ENCODE data around the gene STK11IP. TPM values are rescaled to one million over a fixed set of nuclear protein-coding genes. Genes with fewer than 3 reads are reported as not detected.

STK11IP gene
- total and polyA plus RNA-seq, 2 of the 4 experiments (the other 2 are of a cell fraction) = 14.5 to 19.7 TPM

DNA sequence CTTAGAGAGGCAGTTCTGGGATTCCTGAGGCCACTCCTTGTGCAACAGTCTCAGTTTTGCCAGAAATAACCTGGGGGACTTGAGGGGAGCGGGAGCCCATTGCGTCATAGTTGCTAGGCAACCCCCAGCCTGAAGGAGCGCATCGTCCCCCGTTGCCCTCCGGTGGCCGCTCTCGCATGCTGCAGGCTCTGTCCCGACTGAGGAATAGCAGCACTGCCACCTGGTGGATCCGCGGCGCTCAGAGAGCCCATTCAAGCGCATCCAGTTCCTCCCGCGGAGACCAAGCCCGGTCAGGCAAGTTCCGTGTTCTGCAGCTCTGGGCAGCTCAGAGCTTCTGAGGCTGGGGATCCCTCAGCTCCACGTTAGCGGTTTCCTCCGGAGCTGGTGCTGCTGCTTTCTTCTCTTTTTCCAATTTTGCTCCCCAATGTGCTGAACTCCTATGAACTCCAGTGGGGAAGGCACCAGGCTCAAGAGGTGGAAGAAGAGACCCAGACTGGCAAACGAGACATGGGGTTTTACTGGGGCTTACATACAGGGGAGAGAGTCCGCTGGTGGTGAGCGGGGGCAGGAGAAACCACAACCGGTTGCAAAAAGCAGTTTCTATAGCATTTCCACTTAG is 44.9 kb downstream of the STK11IP start (continued):
- peak; percentile 99 for TF ChIP-seq SMC3 (IDR thresholded peaks at IDR 0.05; ENCODE audit: low read depth, low read length)

GRCh38 chr2:219643084-219643473 is 45.4 kb downstream of the STK11IP start:
- Histone ChIP-seq H2BK5ac (ENCODE audit: low read depth, low read length, poor library complexity, severe bottlenecking) (no peak overlapping the region), H3K23ac (ENCODE audit: low read depth, low read length) (no peak overlapping the region), H3K9me1 (ENCODE audit: insufficient read depth, low read length) (peaks cover 11% of the 10 kb centered on the region), H4K91ac (ENCODE audit: insufficient read depth, low read depth, low read length) (no peak overlapping the region), H2AK9ac (replicated peaks; ENCODE audit: low read depth, low read length, poor library complexity) (no peak overlapping the region), H2AK5ac (ENCODE audit: low read depth, low read length) (no peak overlapping the region), H2BK20ac (ENCODE audit: low read depth, low read length) (no peak overlapping the region), H3K4me1 (ENCODE audit: control insufficient read depth, insufficient read depth, low read length) (peaks cover 12% of the 10 kb centered on the region), H3K4ac (ENCODE audit: low read depth, low read length) (no peak overlapping the region), H2AFZ (replicated peaks; ENCODE audit: low read length, poor library complexity) (no peak overlapping the region), H3K36me3 (ENCODE audit: control insufficient read depth, insufficient read depth, low read length) (no peaks in the 10 kb centered on the region; the same call in 1 of the 2 replicates), H3K27me3 (ENCODE audit: control insufficient read depth, insufficient read depth, low read length) (no peaks in the 10 kb centered on the region), H4K5ac (ENCODE audit: low read depth, low read length) (no peak overlapping the region), H3K4me3 (ENCODE audit: insufficient read depth, low read depth, low read length) (no peak overlapping the region), H4K20me1 (ENCODE audit: insufficient read depth, low read length) (no peaks in the 10 kb centered on the region), H3K18ac (ENCODE audit: low read depth, low read length) (no peak overlapping the region), H2BK120ac (ENCODE audit: low read depth, low read length) (no peak overlapping the region), H3K14ac (replicated peaks; ENCODE audit: low read depth, low read length) (no peak overlapping the region), H3K56ac (ENCODE audit: extremely low read depth, insufficient read depth, low read length) (no peak overlapping the region), H3K4me2 (ENCODE audit: low read depth, low read length) (no peak overlapping the region), H2BK15ac (ENCODE audit: low read depth, low read length) (no peak overlapping the region), H3K9me3 (ENCODE audit: control insufficient read depth, insufficient read depth, low read length) (no peaks in the 10 kb centered on the region), H4K8ac (ENCODE audit: low read depth in 2 of 2, low read length in 2 of 2) (no peak overlapping the region), H3K27ac (ENCODE audit: insufficient read depth, low read length) (no peak overlapping the region), H3K79me1 (ENCODE audit: low read depth in 1 of 2, low read length in 2 of 2) (no peaks in the 10 kb centered on the region), H3K9ac (ENCODE audit: low read depth, low read length) (no peak overlapping the region)
- ChIA-PET CTCF (interaction anchor here (0.6 to 1.2 kb wide), 8 partner anchors 8 to 135 kb away, joined by 3 to 5 read pairs (median 4); no protein-coding TSS in a partner anchor), POLR2A (ENCODE audit: unreplicated experiment) (no interaction called here)
- no peak for ATAC-seq (ENCODE audit: low read depth)
- BruUV-seq (replicated peaks) = no TSS peak
- in situ Hi-C loops (cut with MboI; ENCODE audit: low sequenced_read_pairs) = no loop called here
- WGBS, 2 experiments (ENCODE audit: extremely low coverage in 2 of 2, insufficient read length in 1 of 2) = 60% methylated on average over 3 of the region's 7 CpGs; no CpG with 5 or more reads in 1 of the 2 experiments
- TF ChIP-seq, protein P1, sequence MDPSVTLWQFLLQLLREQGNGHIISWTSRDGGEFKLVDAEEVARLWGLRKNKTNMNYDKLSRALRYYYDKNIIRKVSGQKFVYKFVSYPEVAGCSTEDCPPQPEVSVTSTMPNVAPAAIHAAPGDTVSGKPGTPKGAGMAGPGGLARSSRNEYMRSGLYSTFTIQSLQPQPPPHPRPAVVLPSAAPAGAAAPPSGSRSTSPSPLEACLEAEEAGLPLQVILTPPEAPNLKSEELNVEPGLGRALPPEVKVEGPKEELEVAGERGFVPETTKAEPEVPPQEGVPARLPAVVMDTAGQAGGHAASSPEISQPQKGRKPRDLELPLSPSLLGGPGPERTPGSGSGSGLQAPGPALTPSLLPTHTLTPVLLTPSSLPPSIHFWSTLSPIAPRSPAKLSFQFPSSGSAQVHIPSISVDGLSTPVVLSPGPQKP (IDR thresholded peaks at IDR 0.05; ENCODE audit: borderline replicate concordance, low read depth, low read length) = no peak
- TF ChIP-seq MAZ (IDR thresholded peaks at IDR 0.05; ENCODE audit: borderline replicate concordance, low read depth, low read length) (no peak), MXI1 (IDR thresholded peaks at IDR 0.05; ENCODE audit: borderline replicate concordance, low read depth, low read length) (no peak), CEBPB (IDR thresholded peaks at IDR 0.05; ENCODE audit: low read depth, low read length) (no peak), RFX5 (IDR thresholded peaks at IDR 0.05; ENCODE audit: low read depth, low read length) (no peak), MAFK (IDR thresholded peaks at IDR 0.05; ENCODE audit: low read depth, low read length) (no peak), RAD21 (IDR thresholded peaks at IDR 0.05; ENCODE audit: low read length) (no peak), NFE2L2 (IDR thresholded peaks at IDR 0.05; ENCODE audit: low read depth, low read length) (no peak), CTCF (conservative IDR thresholded peaks at IDR 0.05; ENCODE audit: low read depth, low read length) (no peak), SMC3 (IDR thresholded peaks at IDR 0.05; ENCODE audit: low read depth, low read length) (no peak), FOS (IDR thresholded peaks at IDR 0.05; ENCODE audit: low read depth, low read length) (no peak), USF2 (IDR thresholded peaks at IDR 0.05; ENCODE audit: low read depth, low read length) (no peak), CHD1 (IDR thresholded peaks at IDR 0.05; ENCODE audit: low read depth, low read length) (no peak), POLR2A (IDR thresholded peaks at IDR 0.05; ENCODE audit: low read depth, low read length) (no peak)
- no peak for DNase-seq
- intact Hi-C loops (cut with micrococcal nuclease) = loop anchor here (5.0 kb wide), 1 partner anchor 1929 kb away; the partner anchor contains the start of gene EPHA4
- dilution Hi-C loops (cut with HindIII; ENCODE audit: low sequenced_read_pairs, unreplicated experiment) = no loop called here

Data from IMR-90 (cell line).